Glutamatergic neuron (in vitro differentiated cells): ENCODE data around the gene PACSIN2. TPM values are rescaled to one million over a fixed set of nuclear protein-coding genes. Genes with fewer than 3 reads are reported as not detected.

Source experiments
- DNase-seq: peaks from one replicate; pipeline ENCODE4 v3.0.0; 2022
- H3K27ac Mint-ChIP-seq: one replicate; pipeline ENCODE4 v1.8.0; 2020; ENCODE audit warnings: mild to moderate bottlenecking, mixed read lengths, inconsistent platforms; ENCODE audit not compliant: unreplicated experiment
- H3K27me3 Mint-ChIP-seq: one replicate; pipeline ENCODE4 v1.8.0; 2020; ENCODE audit warnings: mild to moderate bottlenecking, moderate library complexity, mixed read lengths, inconsistent platforms; ENCODE audit not compliant: unreplicated experiment
- H3K36me3 Mint-ChIP-seq: one replicate; pipeline ENCODE4 v1.8.0; 2020; ENCODE audit warnings: mild to moderate bottlenecking, mixed read lengths, inconsistent platforms; ENCODE audit not compliant: unreplicated experiment
- H3K4me1 Mint-ChIP-seq: one replicate; pipeline ENCODE4 v1.8.0; 2020; ENCODE audit warnings: mild to moderate bottlenecking, low read depth, mixed read lengths, inconsistent platforms; ENCODE audit not compliant: unreplicated experiment
- H3K4me3 Mint-ChIP-seq: one replicate; pipeline ENCODE4 v1.8.0; 2020; ENCODE audit warnings: mild to moderate bottlenecking, mixed read lengths, inconsistent platforms; ENCODE audit not compliant: unreplicated experiment
- H3K9me3 Mint-ChIP-seq: one replicate; pipeline ENCODE4 v1.8.0; 2020; ENCODE audit warnings: mild to moderate bottlenecking, moderate library complexity, mixed read lengths, inconsistent platforms; ENCODE audit not compliant: unreplicated experiment
- CTCF ChIP-seq: fragments of 200-600 bp; sonication (generic); IDR thresholded peaks from one replicate; pipeline ENCODE4 v1.5.0; 2021; ENCODE audit not compliant: partially characterized antibody, unreplicated experiment
- total RNA-seq: library from RNA; stranded (reverse); fragmentation: NEBNext Ultra II Directional; extraction: Animal tissue kit (Norgen Biotek cat#: 25700); gene quantifications from one replicate; pipeline ENCODE4 v1.2.1, GENCODE V29; 2021; ENCODE audit not compliant: unreplicated experiment

The PACSIN2 gene
- total RNA-seq, 1 donor from 2014 or later = 47.3 TPM

- TF ChIP-seq CTCF = no peak
- no peaks in the 10 kb centered on the region for H3K36me3 Mint-ChIP-seq
- no peak overlapping the region for H3K27ac Mint-ChIP-seq
- peaks cover 7% of the 10 kb centered on the region for H3K9me3 Mint-ChIP-seq
- DNase-seq = no peak
- peaks cover 5% of the 10 kb centered on the region for H3K27me3 Mint-ChIP-seq
- peaks cover 18% of the 10 kb centered on the region for H3K4me1 Mint-ChIP-seq
- H3K4me3 Mint-ChIP-seq = no peak overlapping the region
These were observed 29.4 kb downstream of the PACSIN2 start for GRCh38 chr22:42985531-42985905.

GRCh38 chr22:42984814-42985530 is 30.0 kb downstream of the PACSIN2 start:
- Mint-ChIP-seq H3K4me3 (no peak overlapping the region), H3K36me3 (no peaks in the 10 kb centered on the region)

GRCh38 chr22:42984397-42984796 is 30.6 kb downstream of the PACSIN2 start:
- no peak for TF ChIP-seq CTCF
- Mint-ChIP-seq H3K27ac (peak overlapping the region; percentile 59), H3K36me3 (no peaks in the 10 kb centered on the region), H3K4me3 (no peak overlapping the region), H3K27me3 (peaks cover 5% of the 10 kb centered on the region), H3K9me3 (peaks cover 7% of the 10 kb centered on the region), H3K4me1 (peaks cover 18% of the 10 kb centered on the region)
- DNase-seq = no peak

More at GRCh38 chr22:42984814-42985530, 30.0 kb downstream of the PACSIN2 start:
- no peak overlapping the region for H3K27ac Mint-ChIP-seq
- no peak for TF ChIP-seq CTCF
- peaks cover 7% of the 10 kb centered on the region for H3K9me3 Mint-ChIP-seq
- H3K4me1 Mint-ChIP-seq = peaks cover 18% of the 10 kb centered on the region
- H3K27me3 Mint-ChIP-seq = peaks cover 5% of the 10 kb centered on the region
- DNase-seq = no peak

GRCh38 chr22:42983470-42983869 is 31.5 kb downstream of the PACSIN2 start:
- peaks cover 18% of the 10 kb centered on the region for H3K4me1 Mint-ChIP-seq
- H3K27ac Mint-ChIP-seq = no peak overlapping the region
- no peaks in the 10 kb centered on the region for H3K36me3 Mint-ChIP-seq
- peaks cover 10% of the 10 kb centered on the region for H3K9me3 Mint-ChIP-seq
- no peak for DNase-seq
- TF ChIP-seq CTCF = no peak
- H3K4me3 Mint-ChIP-seq = no peak overlapping the region
- H3K27me3 Mint-ChIP-seq = peaks cover 5% of the 10 kb centered on the region

GRCh38 chr22:42979606-42980005 is 35.3 kb downstream of the PACSIN2 start:
- Mint-ChIP-seq H3K9me3 (peaks cover 10% of the 10 kb centered on the region), H3K4me1 (peaks cover 8% of the 10 kb centered on the region), H3K4me3 (no peak overlapping the region), H3K27me3 (no peaks in the 10 kb centered on the region), H3K36me3 (no peaks in the 10 kb centered on the region), H3K27ac (no peak overlapping the region)
- no peak for DNase-seq
- no peak for TF ChIP-seq CTCF
